Activated CD8-positive, alpha-beta T cell treated with anti-CD3 and anti-CD28 coated beads for 36 hours (primary cell): ENCODE measurements around the gene ACKR2. TPM values are rescaled to one million over a fixed set of nuclear protein-coding genes. Genes with fewer than 3 reads are reported as not detected.

Source experiments
- ATAC-seq: fragments of 200-7000 bp; cut with Tn5 transposase; one replicate; pipeline ENCODE4 v1.10.0; 2021; ENCODE audit warnings: mild to moderate bottlenecking, moderate library complexity
- CTCF ChIA-PET: fragments of 350-600 bp; sonication (Branson Sonifier 250); formaldehyde crosslinking; loops from one replicate; lab custom pipeline; 2021; ENCODE audit warnings: antibody characterized with exemption; lab: Charles Lee
- POLR2A ChIA-PET: fragments of 350-600 bp; sonication (Branson Sonifier 250); formaldehyde crosslinking; loops from one replicate; lab custom pipeline; 2021; ENCODE audit warnings: antibody characterized with exemption; lab: Charles Lee
- DNase-seq: peaks from one replicate; pipeline ENCODE4 v3.0.0-alpha.2; 2020
- H3K27ac Mint-ChIP-seq: one replicate; pipeline ENCODE4 v1.8.0; 2021; ENCODE audit warnings: mild to moderate bottlenecking, mixed read lengths
- H3K27me3 Mint-ChIP-seq: one replicate; pipeline ENCODE4 v1.8.0; 2021; ENCODE audit warnings: mixed read lengths
- H3K36me3 Mint-ChIP-seq: one replicate; pipeline ENCODE4 v1.8.0; 2021; ENCODE audit warnings: low read depth, mixed read lengths
- H3K4me1 Mint-ChIP-seq: one replicate; pipeline ENCODE4 v1.8.0; 2021; ENCODE audit warnings: low read depth, mixed read lengths
- H3K4me3 Mint-ChIP-seq: one replicate; pipeline ENCODE4 v1.8.0; 2021; ENCODE audit warnings: mild to moderate bottlenecking, moderate library complexity, mixed read lengths
- H3K9me3 Mint-ChIP-seq: one replicate; pipeline ENCODE4 v1.8.0; 2021; ENCODE audit warnings: mixed read lengths
- intact Hi-C: fragments of 100-400 bp; cut with micrococcal nuclease; formaldehyde crosslinking; loops from one replicate; pipeline ENCODE4 v1.10.0; 2022
- total RNA-seq, 2 experiments: library from RNA; stranded (reverse); gene quantifications; one replicate each; pipeline ENCODE4 v1.2.3, GENCODE V29; 2021
- TF ChIP-seq, protein P1 (sequence below): fragments of 200-600 bp; IDR thresholded peaks from one replicate; pipeline ENCODE4 v1.8.0; 2022; ENCODE audit warnings: antibody characterized with exemption, mild to moderate bottlenecking

Gene ACKR2
- total RNA-seq, 2 experiments from 2014 or later: 1.2 to 1.4 TPM

DNA sequence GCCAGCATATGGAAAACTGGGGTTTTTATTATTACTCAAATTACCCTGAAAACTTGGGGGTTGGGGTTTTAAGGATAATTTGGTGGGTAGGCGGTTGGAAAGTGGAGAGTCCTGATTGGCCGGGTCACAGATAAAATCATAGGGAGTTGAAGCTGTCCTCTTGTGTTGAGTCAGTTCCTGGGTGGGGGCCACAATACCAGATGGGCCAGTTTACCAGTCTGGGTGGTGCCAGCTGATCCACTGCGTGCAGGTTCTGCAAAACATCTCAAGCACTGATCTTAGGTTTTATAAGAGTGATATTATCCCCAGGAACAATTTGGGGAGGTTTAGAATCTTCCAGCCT is 91.8 kb downstream of the ACKR2 start:
- CTCF ChIA-PET: no interaction called here
- Mint-ChIP-seq H3K27ac (no peak overlapping the region), H3K36me3 (no peaks in the 10 kb centered on the region), H3K27me3 (peaks cover 16% of the 10 kb centered on the region), H3K9me3 (peaks cover 8% of the 10 kb centered on the region), H3K4me1 (peaks cover 10% of the 10 kb centered on the region), H3K4me3 (no peak overlapping the region)
- TF ChIP-seq, protein P1, sequence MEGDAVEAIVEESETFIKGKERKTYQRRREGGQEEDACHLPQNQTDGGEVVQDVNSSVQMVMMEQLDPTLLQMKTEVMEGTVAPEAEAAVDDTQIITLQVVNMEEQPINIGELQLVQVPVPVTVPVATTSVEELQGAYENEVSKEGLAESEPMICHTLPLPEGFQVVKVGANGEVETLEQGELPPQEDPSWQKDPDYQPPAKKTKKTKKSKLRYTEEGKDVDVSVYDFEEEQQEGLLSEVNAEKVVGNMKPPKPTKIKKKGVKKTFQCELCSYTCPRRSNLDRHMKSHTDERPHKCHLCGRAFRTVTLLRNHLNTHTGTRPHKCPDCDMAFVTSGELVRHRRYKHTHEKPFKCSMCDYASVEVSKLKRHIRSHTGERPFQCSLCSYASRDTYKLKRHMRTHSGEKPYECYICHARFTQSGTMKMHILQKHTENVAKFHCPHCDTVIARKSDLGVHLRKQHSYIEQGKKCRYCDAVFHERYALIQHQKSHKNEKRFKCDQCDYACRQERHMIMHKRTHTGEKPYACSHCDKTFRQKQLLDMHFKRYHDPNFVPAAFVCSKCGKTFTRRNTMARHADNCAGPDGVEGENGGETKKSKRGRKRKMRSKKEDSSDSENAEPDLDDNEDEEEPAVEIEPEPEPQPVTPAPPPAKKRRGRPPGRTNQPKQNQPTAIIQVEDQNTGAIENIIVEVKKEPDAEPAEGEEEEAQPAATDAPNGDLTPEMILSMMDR: no peak
- DNase-seq: peak; percentile 11
- no peak for ATAC-seq
- intact Hi-C loops: no loop called here
- POLR2A ChIA-PET: no interaction called here

DNA sequence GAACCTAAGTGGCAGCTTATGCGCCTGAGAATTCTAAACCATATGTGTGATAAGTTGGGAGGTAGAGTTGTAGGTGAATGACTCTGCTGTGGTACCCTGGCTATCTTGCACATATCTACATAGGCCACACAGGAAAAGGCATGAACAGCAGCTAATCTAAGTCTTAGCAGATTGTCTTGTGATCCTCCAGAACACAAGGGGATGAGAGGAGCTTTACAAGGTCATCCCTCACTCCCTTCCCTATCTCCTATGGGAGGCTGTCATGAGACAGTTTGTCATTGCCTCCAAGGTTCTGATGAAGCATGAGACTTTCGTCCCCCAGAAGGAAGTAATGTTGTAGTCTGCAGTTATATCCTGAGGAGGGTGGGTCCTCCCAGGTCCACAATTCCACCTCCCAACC is 93.0 kb downstream of the ACKR2 start:
- no peak overlapping the region for H3K4me3 Mint-ChIP-seq

DNA sequence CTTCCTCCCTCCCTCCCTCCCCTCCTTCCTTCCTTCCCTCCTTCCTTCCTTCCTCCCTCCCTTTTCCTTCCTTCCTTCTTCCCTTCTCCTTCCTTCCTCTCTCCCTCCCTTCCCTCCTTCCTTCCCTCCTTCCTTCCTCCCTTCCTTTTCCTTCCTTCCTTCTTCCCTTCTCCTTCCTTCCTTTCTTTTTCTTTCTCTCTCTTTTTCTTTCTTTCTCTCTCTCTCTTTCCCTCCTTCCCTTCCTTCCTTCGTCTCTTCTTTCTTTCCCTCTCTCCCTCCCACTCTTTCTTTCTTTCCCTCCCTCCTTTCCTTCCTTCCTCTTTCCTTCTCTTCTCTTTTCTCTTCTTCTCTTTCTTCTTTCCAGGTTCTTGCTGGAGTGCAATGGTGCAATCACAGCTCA is 94.8 kb downstream of the ACKR2 start:
- ChIA-PET CTCF (interaction anchor here (0.8 kb wide), 1 partner anchor 100 kb away, joined by 3 read pairs; no protein-coding TSS in a partner anchor), POLR2A (no interaction called here)
- no peak for ATAC-seq
- no peak overlapping the region for H3K27ac Mint-ChIP-seq
- TF ChIP-seq, protein P1: no peak
- peaks cover 5% of the 10 kb centered on the region for H3K36me3 Mint-ChIP-seq
- peaks cover 20% of the 10 kb centered on the region for H3K4me1 Mint-ChIP-seq
- H3K4me3 Mint-ChIP-seq: no peak overlapping the region
- intact Hi-C loops: no loop called here
- peaks cover 26% of the 10 kb centered on the region for H3K27me3 Mint-ChIP-seq
- peaks cover 8% of the 10 kb centered on the region for H3K9me3 Mint-ChIP-seq
- no peak for DNase-seq

More for the DNA sequence above, 93.0 kb downstream of the ACKR2 start:
- Mint-ChIP-seq H3K27ac (no peak overlapping the region), H3K36me3 (no peaks in the 10 kb centered on the region), H3K4me1 (peaks cover 20% of the 10 kb centered on the region), H3K27me3 (peaks cover 25% of the 10 kb centered on the region), H3K9me3 (peaks cover 8% of the 10 kb centered on the region)
- ATAC-seq: no peak
- POLR2A ChIA-PET: no interaction called here
- CTCF ChIA-PET: no interaction called here
- intact Hi-C loops: no loop called here
- TF ChIP-seq, protein P1: no peak
- no peak for DNase-seq

DNA sequence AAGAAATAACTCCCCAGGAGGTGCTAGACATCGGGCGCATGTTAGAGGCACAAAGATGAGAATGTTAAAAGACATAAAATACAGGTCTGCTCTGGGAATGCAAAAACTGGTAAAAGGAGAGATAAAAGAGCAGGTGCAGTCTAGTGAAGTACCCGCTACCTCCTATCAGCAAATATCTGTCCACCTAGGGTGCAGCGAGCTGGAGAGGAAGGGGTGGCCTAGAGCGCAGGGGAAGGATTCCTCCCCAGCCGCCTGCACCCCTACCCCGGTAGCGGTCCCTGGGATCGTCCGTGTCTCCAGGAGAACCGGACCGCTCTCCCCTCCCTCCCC is 96.5 kb downstream of the ACKR2 start:
- Mint-ChIP-seq H3K27me3 (peaks cover 26% of the 10 kb centered on the region), H3K36me3 (peaks cover 15% of the 10 kb centered on the region), H3K4me3 (peak overlapping the region; percentile 68), H3K27ac (peak overlapping the region; percentile 58), H3K4me1 (peaks cover 20% of the 10 kb centered on the region), H3K9me3 (peaks cover 13% of the 10 kb centered on the region)
- POLR2A ChIA-PET: no interaction called here
- DNase-seq (no peak), ATAC-seq (no peak)
- intact Hi-C loops: no loop called here
- TF ChIP-seq, protein P1: no peak
- CTCF ChIA-PET: no interaction called here

DNA sequence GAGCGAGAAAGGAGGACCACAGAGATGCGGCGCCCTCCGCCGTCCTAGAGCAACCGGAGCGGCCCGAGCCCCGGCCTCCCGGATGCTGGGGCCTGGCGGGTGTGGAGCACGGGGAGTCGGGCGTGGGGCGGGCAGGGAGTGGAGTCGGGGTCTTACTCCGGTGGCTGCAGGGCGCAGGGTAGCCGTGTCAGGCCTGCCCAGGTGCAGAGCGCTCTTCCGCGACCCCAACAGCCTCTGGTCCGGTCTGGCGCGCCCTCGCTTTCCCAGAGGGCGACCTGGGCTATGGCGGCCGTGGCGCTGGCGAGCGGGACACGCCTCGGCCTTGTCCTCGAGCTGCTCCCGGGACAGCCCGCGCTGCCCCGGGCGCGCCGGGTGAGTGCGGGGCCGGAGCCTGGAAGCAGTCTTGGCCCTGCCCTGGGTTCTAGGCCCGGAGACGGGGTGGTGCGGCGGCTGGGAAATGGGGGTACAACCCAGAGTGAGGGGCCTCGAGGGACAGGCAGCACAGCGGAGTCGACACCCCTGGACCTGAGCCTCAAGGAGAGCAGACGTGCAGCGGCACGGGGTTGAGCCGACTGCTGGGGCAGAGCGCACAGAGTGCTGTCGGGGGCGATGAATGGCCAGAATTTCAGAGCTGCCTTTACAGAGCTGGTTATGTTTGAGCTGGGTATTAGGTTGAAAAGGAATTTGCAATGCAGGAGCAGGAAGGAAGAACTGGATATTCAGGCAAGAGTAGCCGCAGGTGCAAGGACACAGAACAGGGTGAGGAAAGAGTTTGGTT is 97.0 kb downstream of the ACKR2 start, which contains the start of gene ZNF662:
Gene ZNF662 (plus strand): TSS at position 73 of the 778 bp plus-strand sequence. CDS start 1,973 bp downstream, outside the sequence.
- peak within 1 kb of the TSS; percentile 68 for H3K4me3 Mint-ChIP-seq
- ChIA-PET POLR2A (no interaction called here), CTCF (interaction anchor here (1.0 kb wide), 2 partner anchors 25 to 317 kb away, joined by 4 to 6 read pairs; no protein-coding TSS in a partner anchor)
- TF ChIP-seq, protein P1: no peak
- peaks cover 19% of the 10 kb centered on the region for H3K36me3 Mint-ChIP-seq
- peak within 1 kb of the TSS; percentile 58 for H3K27ac Mint-ChIP-seq
- H3K9me3 Mint-ChIP-seq: peaks cover 13% of the 10 kb centered on the region
- peaks cover 26% of the 10 kb centered on the region for H3K27me3 Mint-ChIP-seq
- DNase-seq (peak; percentile 40), ATAC-seq (peak; percentile 82)
- H3K4me1 Mint-ChIP-seq: peaks cover 17% of the 10 kb centered on the region
- intact Hi-C loops: no loop called here
